ENCODE results near the gene NRXN2. TPM values are rescaled to one million over a fixed set of nuclear protein-coding genes. Genes with fewer than 3 reads are reported as not detected.
A peak's percentile ranks its signal among the peaks of the same experiment; 100 is the strongest.

Gene NRXN2
- polyA plus RNA-seq, 1 of the 3 experiments (the other 2 are of a cell fraction) = 0.15 TPM

DNA sequence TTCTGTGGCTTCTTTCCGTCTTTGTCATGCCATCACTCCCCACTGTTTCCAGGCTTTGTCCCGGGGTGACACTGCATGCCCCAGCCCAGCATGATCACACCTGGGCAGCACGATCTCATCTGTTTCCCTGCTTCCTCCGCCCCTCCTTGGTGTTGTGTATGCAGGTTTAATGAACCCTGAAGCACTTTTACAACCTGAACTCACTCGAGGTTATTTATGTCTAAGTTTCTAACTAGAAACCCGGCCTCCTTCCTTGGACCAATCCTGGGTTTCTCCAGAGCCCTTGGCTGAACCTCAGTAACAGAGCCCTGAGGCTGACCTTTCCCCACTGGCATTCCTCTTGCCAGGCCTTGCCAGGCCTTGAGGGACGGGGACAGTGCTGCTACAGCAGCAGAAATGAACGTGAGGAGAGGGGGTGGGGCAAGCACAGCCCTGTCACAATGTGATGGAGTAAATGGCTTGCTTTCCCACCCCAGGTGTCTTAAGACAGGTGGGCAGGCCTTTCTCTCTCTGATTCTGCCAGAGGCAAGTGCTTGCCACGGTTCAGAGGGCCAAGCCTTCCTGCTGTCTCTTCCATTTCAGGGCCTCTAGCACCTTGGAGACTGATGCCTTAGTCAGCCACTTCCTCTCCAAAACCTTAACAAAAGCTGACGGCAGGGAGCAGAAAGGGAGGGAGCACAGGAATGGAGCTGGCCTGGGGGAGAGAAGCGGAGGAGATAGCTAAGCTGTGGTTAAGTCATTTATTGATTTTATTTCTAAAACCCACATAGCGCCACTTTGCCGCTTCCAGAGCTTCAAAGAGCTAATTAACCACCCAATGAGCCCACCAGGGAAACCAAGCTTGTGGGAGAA lies 39.9 kb upstream of the NRXN2 start:
- POLR2A ChIA-PET = interaction anchor here (0.6 to 0.8 kb wide), 4 partner anchors 14 to 61 kb away, joined by 3 to 5 read pairs (median 3); no protein-coding TSS in a partner anchor
- 79% methylated on average over 12 of the region's 13 CpGs for WGBS (ENCODE audit: low lambda C conversion rate)

GRCh38 chr11:64762277-64762673 lies 39.3 kb upstream of the NRXN2 start:
- Histone ChIP-seq H3K9ac (no peak overlapping the region), H3K9me3 (no peaks in the 10 kb centered on the region), H3K4me2 (no peak overlapping the region), H3K79me2 (ENCODE audit: insufficient read depth) (peaks cover 15% of the 10 kb centered on the region; the same call in 1 of the 2 replicates), H3K36me3 (replicated peaks in 1 of 2; ENCODE audit: control insufficient read depth in 1 of 2, insufficient read depth in 2 of 2, low read length in 1 of 2) (peaks cover 29 to 46% of the 10 kb centered on the region in 2 experiments), H2AFZ (ENCODE audit: low read depth) (no peak overlapping the region), H3K27me3 (ENCODE audit: insufficient read depth) (no peaks in the 10 kb centered on the region), H3K4me3 (ENCODE audit: low read depth in 2 of 2, low read length in 1 of 2) (no peak overlapping the region), H4K20me1 (ENCODE audit: insufficient read depth) (peaks cover 40% of the 10 kb centered on the region), H3F3A (replicated peaks; ENCODE audit: insufficient read depth) (peaks cover 40% of the 10 kb centered on the region), H3K27ac (ENCODE audit: low read depth in 2 of 2, low read length in 1 of 2) (no peak overlapping the region), H3K4me1 (ENCODE audit: control insufficient read depth in 1 of 2, insufficient read depth in 2 of 2, low read depth in 1 of 2, low read length in 1 of 2) (peaks cover 19 to 23% of the 10 kb centered on the region in 2 experiments; a peak in 3 of 4 replicates), H3K9me2 (no peaks in the 10 kb centered on the region)
- peak; percentile 24 for DNase-seq
- WGBS (ENCODE audit: low lambda C conversion rate) = 95% methylated on average over 5 of the region's 5 CpGs
- ChIA-PET CTCF (interaction anchor here (1.0 to 1.7 kb wide), 3 partner anchors 9 to 109 kb away, joined by 3 to 5 read pairs (median 4); no protein-coding TSS in a partner anchor), POLR2A (interaction anchor here (0.6 to 0.8 kb wide), 5 partner anchors 10 to 62 kb away, joined by 3 to 5 read pairs (median 3); no protein-coding TSS in a partner anchor)
- TF ChIP-seq JUND (IDR thresholded peaks at IDR 0.05) (no peak), MAX (IDR thresholded peaks at IDR 0.05; ENCODE audit: low read depth) (no peak), YY1 (IDR thresholded peaks at IDR 0.05; ENCODE audit: low read depth) (no peak), GATA2 (CRISPR knock-in tag; IDR thresholded peaks at IDR 0.05) (no peak), NFIC (IDR thresholded peaks at IDR 0.05; ENCODE audit: borderline replicate concordance) (no peak), POLR2AphosphoS5 (IDR thresholded peaks at IDR 0.05; ENCODE audit: low read depth, low read length) (peak; percentile 9; the same call in 1 of the 2 replicates), RXRA (IDR thresholded peaks at IDR 0.05; ENCODE audit: borderline replicate concordance, low read depth) (no peak), NRF1 (IDR thresholded peaks at IDR 0.05; ENCODE audit: low read depth, low read length) (no peak), FOXJ3 (CRISPR knock-in tag; IDR thresholded peaks at IDR 0.05) (no peak), TCF12 (IDR thresholded peaks at IDR 0.05) (no peak), SIN3A (IDR thresholded peaks at IDR 0.05; ENCODE audit: borderline replicate concordance, low read depth, low read length) (0 out of 2 replicates have a peak, but pooled peaks have one; percentile 18), SMC3 (IDR thresholded peaks at IDR 0.05; ENCODE audit: low read depth, low read length) (no peak), TAF1 (IDR thresholded peaks at IDR 0.05; ENCODE audit: borderline replicate concordance, low read depth, low read length) (no peak), MXI1 (IDR thresholded peaks at IDR 0.05; ENCODE audit: low read depth, low read length) (no peak), MEF2A (IDR thresholded peaks at IDR 0.05; ENCODE audit: borderline replicate concordance, low read depth) (no peak), CHD2 (IDR thresholded peaks at IDR 0.05; ENCODE audit: low read length, partially characterized antibody) (peak; percentile 2), EZH2phosphoT487 (IDR thresholded peaks at IDR 0.05; ENCODE audit: borderline replicate concordance, low read depth) (no peak), RFX5 (IDR thresholded peaks at IDR 0.05; ENCODE audit: low read length) (no peak)
- TF ChIP-seq, protein P1, sequence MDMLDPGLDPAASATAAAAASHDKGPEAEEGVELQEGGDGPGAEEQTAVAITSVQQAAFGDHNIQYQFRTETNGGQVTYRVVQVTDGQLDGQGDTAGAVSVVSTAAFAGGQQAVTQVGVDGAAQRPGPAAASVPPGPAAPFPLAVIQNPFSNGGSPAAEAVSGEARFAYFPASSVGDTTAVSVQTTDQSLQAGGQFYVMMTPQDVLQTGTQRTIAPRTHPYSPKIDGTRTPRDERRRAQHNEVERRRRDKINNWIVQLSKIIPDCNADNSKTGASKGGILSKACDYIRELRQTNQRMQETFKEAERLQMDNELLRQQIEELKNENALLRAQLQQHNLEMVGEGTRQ (IDR thresholded peaks at IDR 0.05; ENCODE audit: borderline replicate concordance, low read depth, low read length) = no peak
- TF ChIP-seq, protein P2, sequence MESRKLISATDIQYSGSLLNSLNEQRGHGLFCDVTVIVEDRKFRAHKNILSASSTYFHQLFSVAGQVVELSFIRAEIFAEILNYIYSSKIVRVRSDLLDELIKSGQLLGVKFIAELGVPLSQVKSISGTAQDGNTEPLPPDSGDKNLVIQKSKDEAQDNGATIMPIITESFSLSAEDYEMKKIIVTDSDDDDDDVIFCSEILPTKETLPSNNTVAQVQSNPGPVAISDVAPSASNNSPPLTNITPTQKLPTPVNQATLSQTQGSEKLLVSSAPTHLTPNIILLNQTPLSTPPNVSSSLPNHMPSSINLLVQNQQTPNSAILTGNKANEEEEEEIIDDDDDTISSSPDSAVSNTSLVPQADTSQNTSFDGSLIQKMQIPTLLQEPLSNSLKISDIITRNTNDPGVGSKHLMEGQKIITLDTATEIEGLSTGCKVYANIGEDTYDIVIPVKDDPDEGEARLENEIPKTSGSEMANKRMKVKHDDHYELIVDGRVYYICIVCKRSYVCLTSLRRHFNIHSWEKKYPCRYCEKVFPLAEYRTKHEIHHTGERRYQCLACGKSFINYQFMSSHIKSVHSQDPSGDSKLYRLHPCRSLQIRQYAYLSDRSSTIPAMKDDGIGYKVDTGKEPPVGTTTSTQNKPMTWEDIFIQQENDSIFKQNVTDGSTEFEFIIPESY (IDR thresholded peaks at IDR 0.05; ENCODE audit: borderline replicate concordance, low read depth) = no peak

More for the DNA sequence above, 39.9 kb upstream of the NRXN2 start:
- CTCF ChIA-PET = interaction anchor here (0.9 to 2.8 kb wide), 9 partner anchors 8 to 313 kb away, joined by 3 to 11 read pairs (median 4); partner anchors contain the start of gene RASGRP2
- no peak overlapping the region; the same call in 1 of the 2 replicates for H3K9ac ChIP-seq
- H3K4me3 ChIP-seq (ENCODE audit: low read depth in 2 of 2, low read length in 1 of 2) = no peak overlapping the region
- peaks cover 19 to 23% of the 10 kb centered on the region in 2 experiments; a peak in 3 of 4 replicates for H3K4me1 ChIP-seq (ENCODE audit: control insufficient read depth in 1 of 2, insufficient read depth in 2 of 2, low read depth in 1 of 2, low read length in 1 of 2)
- no peaks in the 10 kb centered on the region for H3K27me3 ChIP-seq (ENCODE audit: insufficient read depth)
- H3K9me2 ChIP-seq = no peaks in the 10 kb centered on the region
- no peaks in the 10 kb centered on the region for H3K9me3 ChIP-seq
- peak; percentile 3 for TF ChIP-seq CHD2 (IDR thresholded peaks at IDR 0.05; ENCODE audit: low read length, partially characterized antibody)
- no peak for TF ChIP-seq POLR2AphosphoS5 (IDR thresholded peaks at IDR 0.05; ENCODE audit: low read depth, low read length)
- TF ChIP-seq, protein P3, sequence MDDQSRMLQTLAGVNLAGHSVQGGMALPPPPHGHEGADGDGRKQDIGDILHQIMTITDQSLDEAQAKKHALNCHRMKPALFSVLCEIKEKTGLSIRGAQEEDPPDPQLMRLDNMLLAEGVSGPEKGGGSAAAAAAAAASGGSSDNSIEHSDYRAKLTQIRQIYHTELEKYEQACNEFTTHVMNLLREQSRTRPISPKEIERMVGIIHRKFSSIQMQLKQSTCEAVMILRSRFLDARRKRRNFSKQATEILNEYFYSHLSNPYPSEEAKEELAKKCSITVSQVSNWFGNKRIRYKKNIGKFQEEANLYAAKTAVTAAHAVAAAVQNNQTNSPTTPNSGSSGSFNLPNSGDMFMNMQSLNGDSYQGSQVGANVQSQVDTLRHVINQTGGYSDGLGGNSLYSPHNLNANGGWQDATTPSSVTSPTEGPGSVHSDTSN (IDR thresholded peaks at IDR 0.05) = 0 out of 2 replicates have a peak, but pooled peaks have one; percentile 19
- peak overlapping the region; percentile 52; the same call in 1 of the 2 replicates for H3K4me2 ChIP-seq
- peaks cover 20% of the 10 kb centered on the region; the same call in 1 of the 2 replicates for H3K79me2 ChIP-seq (ENCODE audit: insufficient read depth)
- no peak overlapping the region for H2AFZ ChIP-seq (ENCODE audit: low read depth)
- H3K36me3 ChIP-seq (replicated peaks in 1 of 2; ENCODE audit: control insufficient read depth in 1 of 2, insufficient read depth in 2 of 2, low read length in 1 of 2) = peaks cover 35 to 52% of the 10 kb centered on the region in 2 experiments
- peak; percentile 23 for DNase-seq
- H3F3A ChIP-seq (replicated peaks; ENCODE audit: insufficient read depth) = peaks cover 42% of the 10 kb centered on the region
- peak overlapping the region; percentile 24 to 39; a peak in 2 of 4 replicates for H3K27ac ChIP-seq (ENCODE audit: low read depth in 2 of 2, low read length in 1 of 2)
- H4K20me1 ChIP-seq (ENCODE audit: insufficient read depth) = peaks cover 46% of the 10 kb centered on the region
